H7 (cell line): ENCODE data around the gene ORMDL1. TPM values are rescaled to one million over a fixed set of nuclear protein-coding genes. Genes with fewer than 3 reads are reported as not detected.
A peak's percentile ranks its signal among the peaks of the same experiment; 100 is the strongest.

Source experiments
- DNase-seq: peaks from one replicate; pipeline ENCODE4 v3.0.0; 2012
- H3K27me3 ChIP-seq: 2 replicates; pipeline ENCODE4 v1.6.0; 2011; ENCODE audit warnings: mild to moderate bottlenecking, low read length; ENCODE audit not compliant: control insufficient read depth, insufficient read depth
- H3K36me3 ChIP-seq: replicated peaks from 2 replicates; pipeline ENCODE4 v1.5.1; 2011; ENCODE audit warnings: low read length; ENCODE audit not compliant: control insufficient read depth, insufficient read depth
- H3K4me3 ChIP-seq: 2 replicates; pipeline ENCODE4 v1.5.1; 2011; ENCODE audit warnings: low read depth, mild to moderate bottlenecking, control low read depth, low read length, moderate library complexity; ENCODE audit not compliant: insufficient read depth
- total RNA-seq: library from RNA; depleted of rRNA; stranded (reverse); fragments of >200 nt; shearing (Covaris generic); gene quantifications from 2 replicates; pipeline ENCODE4 v1.2.3, GENCODE V29; 2014; rRNA removed

ORMDL1 gene
- 39.9 and 52.3 TPM in 2 replicates for total RNA-seq

DNA sequence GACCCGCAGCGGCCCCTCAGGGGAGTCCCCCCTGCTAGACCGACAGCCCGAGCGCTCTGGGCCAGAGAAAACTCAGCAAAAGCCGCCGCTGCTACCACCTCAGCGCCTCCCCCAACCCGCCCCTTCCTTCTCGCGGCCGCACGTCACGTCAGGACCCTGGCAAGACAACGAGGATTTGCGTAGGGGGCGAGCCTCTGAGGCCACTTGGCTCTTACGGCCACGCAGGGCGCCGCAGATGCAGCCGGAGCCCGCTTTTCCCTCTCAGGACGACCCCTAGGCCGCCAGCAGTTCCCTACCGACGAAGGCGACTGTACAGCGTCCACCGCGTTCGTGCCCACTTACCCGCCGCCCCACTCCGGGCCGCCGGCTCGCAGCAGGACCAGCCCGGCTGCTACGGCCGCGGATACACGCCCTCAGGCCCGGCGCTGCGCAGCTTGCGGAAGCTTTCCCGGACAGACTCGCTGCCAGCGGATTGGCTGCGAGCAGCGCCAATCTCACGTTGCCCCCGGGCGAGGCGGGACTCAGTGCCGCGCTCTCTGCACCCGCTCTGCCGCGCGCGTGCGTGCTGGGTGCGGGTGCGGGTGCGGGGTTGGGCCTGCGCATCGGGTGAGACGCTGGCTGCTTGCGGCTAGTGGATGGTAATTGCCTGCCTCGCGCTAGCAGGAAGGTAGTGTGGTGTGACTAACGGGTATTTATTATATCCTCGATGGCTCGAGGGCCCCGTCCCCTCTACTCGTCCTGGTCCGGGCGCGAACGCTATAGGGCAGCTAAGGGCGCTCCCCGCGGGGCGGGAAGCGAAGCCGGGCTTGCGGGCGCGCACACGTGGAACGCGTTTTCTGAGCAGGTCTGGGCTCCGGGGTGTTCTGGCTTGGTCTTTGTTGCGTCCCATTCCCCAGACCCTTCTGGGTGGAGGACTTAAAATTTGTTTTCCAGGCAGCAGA, at the start of gene ORMDL1, which contains the start of gene PMS1:
Gene ORMDL1 (minus strand): TSS at position 413 of the 941 bp plus-strand sequence. CDS start 1,744 bp downstream, outside the sequence.
Gene PMS1 (plus strand): TSS at position 524 of the 941 bp plus-strand sequence. CDS start 7,360 bp downstream, outside the sequence.
- peaks cover 4% of the 10 kb centered on the region for H3K36me3 ChIP-seq
- DNase-seq = peak; percentile 94
- H3K27me3 ChIP-seq = no peaks in the 10 kb centered on the region
- H3K4me3 ChIP-seq = peak within 1 kb of the TSS; percentile 92

DNA sequence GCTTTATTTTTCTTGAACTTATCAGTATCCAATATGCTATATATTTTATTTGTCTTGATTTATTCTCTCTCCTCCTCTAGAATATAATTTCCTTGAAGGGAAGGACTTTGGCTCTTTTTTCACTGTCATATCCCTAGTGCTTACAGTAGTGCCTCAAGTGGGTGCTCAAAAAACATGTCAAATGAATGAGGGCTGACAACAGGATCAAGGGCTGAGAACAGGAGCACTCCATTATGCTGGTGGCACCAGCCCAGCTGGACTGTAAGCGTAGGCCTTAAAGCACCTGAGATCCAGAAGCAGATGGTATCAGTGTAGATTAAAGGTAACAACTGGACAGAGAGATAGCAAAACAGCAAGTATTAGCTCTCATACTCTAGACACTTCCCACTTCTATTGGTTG, 46.4 kb upstream of the ORMDL1 start:
- H3K36me3 ChIP-seq = no peaks in the 10 kb centered on the region
- H3K4me3 ChIP-seq = no peak overlapping the region
- no peaks in the 10 kb centered on the region for H3K27me3 ChIP-seq
- DNase-seq = no peak

DNA sequence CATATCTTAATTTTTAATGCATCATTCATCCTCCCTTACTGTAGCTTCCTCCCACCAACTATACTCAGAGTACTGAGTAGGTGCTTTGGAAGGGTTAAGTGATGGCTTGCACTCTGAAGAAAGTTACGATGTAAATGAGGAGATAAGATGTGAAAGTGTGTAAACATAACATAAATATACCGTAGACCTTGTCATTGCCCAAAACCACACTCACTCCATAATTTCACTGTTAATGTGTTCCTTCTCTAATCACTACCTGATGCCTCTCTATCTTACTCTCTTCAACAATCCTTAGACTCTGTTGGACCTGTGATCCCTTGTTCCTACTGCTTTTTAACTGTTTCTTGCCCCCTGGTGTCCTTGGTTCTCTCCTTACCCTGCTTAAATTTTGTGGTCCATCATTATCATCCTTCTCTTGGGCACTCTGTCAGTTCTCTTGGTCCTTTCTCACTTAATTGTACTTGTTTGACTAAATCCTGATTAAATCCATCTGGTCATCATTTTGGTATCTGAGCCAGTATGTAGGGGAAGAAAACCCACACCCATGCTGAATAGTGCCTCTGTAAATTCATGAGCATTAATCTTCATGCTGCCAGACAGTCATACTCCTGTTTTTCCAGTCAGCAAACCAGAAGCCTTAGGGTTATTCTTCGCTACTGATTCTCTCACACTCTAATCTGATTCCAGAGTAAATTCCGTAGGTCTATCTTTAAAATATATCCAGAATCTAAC, 45.1 kb upstream of the ORMDL1 start:
- H3K36me3 ChIP-seq = no peaks in the 10 kb centered on the region
- no peak for DNase-seq
- no peak overlapping the region for H3K4me3 ChIP-seq
- no peaks in the 10 kb centered on the region for H3K27me3 ChIP-seq

GRCh38 chr2:189826039-189826438, 41.9 kb upstream of the ORMDL1 start:
- no peak overlapping the region for H3K4me3 ChIP-seq
- peak; percentile 6 for DNase-seq
- H3K36me3 ChIP-seq = no peaks in the 10 kb centered on the region
- no peaks in the 10 kb centered on the region for H3K27me3 ChIP-seq

DNA sequence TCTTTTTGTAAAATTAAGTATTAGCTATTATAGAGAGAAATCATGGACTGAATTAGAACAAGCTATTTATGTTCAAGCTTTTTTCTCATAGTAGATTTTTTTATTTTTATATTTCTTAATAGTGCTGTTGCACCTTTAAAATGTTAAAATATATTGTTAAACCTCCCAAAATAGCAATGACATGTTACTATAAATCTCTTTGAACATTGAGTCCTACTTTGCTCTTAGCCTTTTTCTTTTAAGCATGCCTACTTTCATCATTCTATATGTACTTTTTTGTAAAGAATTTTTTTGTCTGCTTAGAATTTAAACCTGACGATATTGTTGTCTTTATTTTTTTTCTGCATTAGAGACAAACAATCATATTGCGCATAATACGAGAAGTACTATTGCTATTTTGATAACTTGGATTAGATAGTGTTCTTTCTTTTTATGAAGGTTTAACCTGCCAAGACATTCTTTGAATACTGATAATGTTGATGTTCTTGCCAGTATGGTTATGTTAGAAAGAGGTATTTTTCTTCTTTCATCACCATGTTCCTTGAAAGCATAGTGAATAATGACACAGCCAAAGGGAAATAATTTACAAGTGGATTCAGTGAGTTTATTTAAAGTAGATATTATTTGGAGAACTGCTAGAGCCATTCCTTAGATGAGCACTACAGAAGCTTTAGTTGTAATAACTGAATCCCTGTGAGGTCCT, 40.7 kb upstream of the ORMDL1 start:
- no peak for DNase-seq
- no peak overlapping the region for H3K4me3 ChIP-seq
- peaks cover 2% of the 10 kb centered on the region for H3K36me3 ChIP-seq
- H3K27me3 ChIP-seq = no peaks in the 10 kb centered on the region

GRCh38 chr2:189821953-189822748, 38.0 kb upstream of the ORMDL1 start:
- peak; percentile 26 for DNase-seq
- no peak overlapping the region for H3K4me3 ChIP-seq
- no peaks in the 10 kb centered on the region for H3K27me3 ChIP-seq
- peaks cover 2% of the 10 kb centered on the region for H3K36me3 ChIP-seq

DNA sequence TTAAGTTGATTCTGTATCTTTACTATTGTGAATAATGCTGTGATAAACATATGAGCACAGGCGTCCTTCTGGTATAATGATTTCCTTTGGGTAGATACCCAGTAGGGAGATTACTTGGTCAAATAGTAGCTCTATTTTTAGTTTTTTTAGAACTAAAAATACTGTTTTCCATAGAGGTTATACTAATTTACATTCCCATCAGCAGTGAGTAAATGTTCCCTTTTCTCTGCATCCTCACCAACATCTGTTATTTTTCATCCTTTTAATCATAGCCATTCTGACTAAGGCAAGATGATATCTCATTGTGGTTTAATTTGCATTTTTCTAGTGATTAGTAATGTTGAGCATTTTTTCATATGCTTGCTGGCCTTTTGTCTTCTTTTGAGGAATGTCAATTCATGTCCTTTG, 35.2 kb upstream of the ORMDL1 start:
- no peak for DNase-seq
- peaks cover 5% of the 10 kb centered on the region for H3K36me3 ChIP-seq
- H3K27me3 ChIP-seq = no peaks in the 10 kb centered on the region
- H3K4me3 ChIP-seq = no peak overlapping the region

DNA sequence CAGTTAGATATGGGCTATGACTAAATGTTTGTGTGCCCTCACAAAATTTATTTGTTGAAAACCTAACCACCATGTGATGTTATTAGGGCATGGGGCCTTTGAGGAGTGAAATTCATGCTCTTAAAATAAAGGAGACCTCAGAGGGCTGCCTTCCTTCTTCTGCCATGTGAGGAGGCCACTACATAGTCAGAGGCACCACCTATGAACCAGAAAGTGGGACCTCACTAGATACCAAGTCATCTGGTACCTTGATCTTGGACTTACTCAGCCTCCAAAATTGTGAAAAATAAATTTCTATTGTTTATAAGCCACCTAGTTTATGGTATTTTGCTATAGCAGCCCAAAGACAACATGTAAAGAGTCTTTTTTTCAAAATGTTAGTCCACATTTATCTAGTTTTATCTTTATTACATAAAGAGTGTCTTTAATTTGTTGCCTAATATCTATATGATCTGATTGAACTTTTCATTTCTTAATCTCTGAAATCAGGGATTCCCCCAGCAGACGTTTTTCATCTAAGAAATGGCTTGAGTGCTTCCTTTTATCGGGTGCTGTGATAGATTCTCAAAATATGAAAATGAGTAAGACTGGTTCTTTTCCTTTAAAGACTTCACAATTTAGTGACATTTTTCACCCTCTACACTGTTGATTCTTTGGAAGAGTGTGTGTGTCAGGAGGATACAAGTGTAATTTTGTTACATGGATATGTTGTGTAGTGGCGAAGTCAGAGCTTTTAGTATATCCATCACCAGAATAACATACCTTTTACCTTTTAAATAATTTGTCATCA, 34.3 kb upstream of the ORMDL1 start:
- peaks cover 5% of the 10 kb centered on the region for H3K36me3 ChIP-seq
- H3K27me3 ChIP-seq = no peaks in the 10 kb centered on the region
- no peak for DNase-seq
- no peak overlapping the region for H3K4me3 ChIP-seq

- DNase-seq = no peak
- Histone ChIP-seq H3K27me3 (no peaks in the 10 kb centered on the region), H3K4me3 (no peak overlapping the region), H3K36me3 (peaks cover 6% of the 10 kb centered on the region)
These were observed 19.3 kb upstream of the ORMDL1 start for GRCh38 chr2:189803431-189803830.

GRCh38 chr2:189802396-189802912, 18.3 kb upstream of the ORMDL1 start:
- Histone ChIP-seq H3K27me3 (no peaks in the 10 kb centered on the region), H3K36me3 (peaks cover 6% of the 10 kb centered on the region), H3K4me3 (no peak overlapping the region)
- no peak for DNase-seq

DNA sequence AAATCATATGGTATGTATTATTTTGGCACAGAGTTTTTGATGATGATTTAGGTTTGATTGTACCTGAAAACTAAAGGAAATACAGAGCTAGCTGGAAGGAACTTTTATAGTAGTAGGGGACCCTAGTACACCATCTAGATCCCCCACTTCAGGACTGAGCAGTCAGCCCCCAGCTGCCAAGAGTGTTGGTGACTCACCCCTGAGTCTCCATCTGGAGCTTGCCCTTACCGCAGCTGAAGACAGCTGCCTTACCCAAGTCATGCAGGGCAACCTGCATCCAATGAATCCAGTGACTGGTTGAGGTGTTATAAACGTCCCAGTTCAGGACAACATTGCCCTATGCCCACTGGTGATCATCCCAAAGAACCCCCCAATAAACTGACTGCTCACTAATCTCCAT, 15.4 kb upstream of the ORMDL1 start:
- Histone ChIP-seq H3K36me3 (peaks cover 3% of the 10 kb centered on the region), H3K27me3 (no peaks in the 10 kb centered on the region), H3K4me3 (no peak overlapping the region)
- DNase-seq = no peak

- H3K27me3 ChIP-seq = no peaks in the 10 kb centered on the region
- no peak overlapping the region for H3K4me3 ChIP-seq
- H3K36me3 ChIP-seq = peaks cover 3% of the 10 kb centered on the region
- DNase-seq = no peak
These were observed 14.8 kb upstream of the ORMDL1 start for GRCh38 chr2:189799030-189799331.

- Histone ChIP-seq H3K27me3 (no peaks in the 10 kb centered on the region), H3K36me3 (peaks cover 3% of the 10 kb centered on the region), H3K4me3 (no peak overlapping the region)
- no peak for DNase-seq
These were observed 14.3 kb upstream of the ORMDL1 start for GRCh38 chr2:189798312-189799029.
